ENCODE data around the gene GRIP2.

GRCh38 chr3:14481018-14481645 is 59.0 kb downstream of the GRIP2 start:
- TF ChIP-seq GATA2 (IDR thresholded peaks at IDR 0.05; ENCODE audit: low read depth, low read length) (no peak), GATA3 (IDR thresholded peaks at IDR 0.05; ENCODE audit: low read depth, low read length) (no peak)
